Smooth muscle cell (in vitro differentiated cells): ENCODE measurements around the gene TGFB1I1. TPM values are rescaled to one million over a fixed set of nuclear protein-coding genes. Genes with fewer than 3 reads are reported as not detected.
"Not testable (repeated sequence)": the region's sequence is repeated elsewhere in the genome, so short reads cannot be mapped to it uniquely, and the experiment has no call there.

Experiments used
- DNase-seq: peaks from one replicate; lab custom pipeline; 2025; ENCODE audit not compliant: unreplicated experiment; lab: John Stamatoyannopoulos, UW
- H2AFZ ChIP-seq: fragments of 200-600 bp; sonication (generic); 2 replicates; pipeline ENCODE4 v1.6.0; 2016; ENCODE audit warnings: antibody characterized with exemption, low read depth, mild to moderate bottlenecking
- H3F3A ChIP-seq: fragments of 200-600 bp; sonication (generic); 2 replicates; pipeline ENCODE4 v1.6.0; 2017; ENCODE audit warnings: antibody characterized with exemption, low read depth
- H3K27ac ChIP-seq: fragments of 200-600 bp; sonication (generic); 2 replicates; pipeline ENCODE4 v1.5.1; 2016; ENCODE audit warnings: low read depth, mild to moderate bottlenecking
- H3K27me3 ChIP-seq: fragments of 200-600 bp; sonication (generic); 2 replicates; pipeline ENCODE4 v1.6.1; 2016; ENCODE audit warnings: low read depth, mild to moderate bottlenecking
- H3K36me3 ChIP-seq: fragments of 200-600 bp; sonication (generic); 2 replicates; pipeline ENCODE4 v1.5.1; 2016; ENCODE audit warnings: low read depth
- H3K4me1 ChIP-seq: fragments of 200-600 bp; sonication (generic); 2 replicates; pipeline ENCODE4 v1.5.1; 2016; ENCODE audit warnings: low read depth
- H3K4me2 ChIP-seq: fragments of 200-600 bp; sonication (generic); 2 replicates; pipeline ENCODE4 v1.6.0; 2016; ENCODE audit warnings: mild to moderate bottlenecking
- H3K4me3 ChIP-seq: fragments of 200-600 bp; sonication (generic); 2 replicates; pipeline ENCODE4 v1.5.1; 2016; ENCODE audit warnings: mild to moderate bottlenecking
- H3K79me2 ChIP-seq: fragments of 200-600 bp; sonication (generic); 2 replicates; pipeline ENCODE4 v1.6.0; 2016; ENCODE audit warnings: low read depth, mild to moderate bottlenecking
- H3K9ac ChIP-seq: fragments of 200-600 bp; sonication (generic); 2 replicates; pipeline ENCODE4 v1.6.0; 2016; ENCODE audit warnings: low read depth
- H3K9me3 ChIP-seq: fragments of 200-600 bp; sonication (generic); replicated peaks from 2 replicates; pipeline ENCODE4 v1.5.1; 2016; ENCODE audit warnings: low read depth
- H4K20me1 ChIP-seq: fragments of 200-600 bp; sonication (generic); 2 replicates; pipeline ENCODE4 v1.6.0; 2016; ENCODE audit warnings: low read depth
- WGBS: methylation state at CpG from one replicate; pipeline ENCODE4 v1.1.7; 2016; ENCODE audit warnings: low lambda C conversion rate; 5-methylcytosine and 5-hydroxymethylcytosine counted together
- polyA plus RNA-seq: library from polyadenylated mRNA; unstranded; fragments of >200 nt; fragmentation: Nextera tagmentation; extraction: Ambion mirVana; gene quantifications from 2 replicates; pipeline ENCODE4 v1.2.1, GENCODE V29; 2016
- total RNA-seq: library from RNA; depleted of rRNA; stranded (reverse); fragments of >200 nt; gene quantifications from 2 replicates; pipeline ENCODE4 v1.2.3, GENCODE V29; 2014
- TF ChIP-seq, protein P1 (sequence below): fragments of 200-600 bp; sonication (generic); IDR thresholded peaks from 2 replicates; pipeline ENCODE4 v1.5.1; 2017; ENCODE audit warnings: borderline replicate concordance, mild to moderate bottlenecking, antibody characterized with exemption; ENCODE audit not compliant: insufficient read depth, poor library complexity, severe bottlenecking

Gene TGFB1I1
- total and polyA plus RNA-seq, 2 experiments from 2014 or later, result 73.0 to 203 TPM

DNA sequence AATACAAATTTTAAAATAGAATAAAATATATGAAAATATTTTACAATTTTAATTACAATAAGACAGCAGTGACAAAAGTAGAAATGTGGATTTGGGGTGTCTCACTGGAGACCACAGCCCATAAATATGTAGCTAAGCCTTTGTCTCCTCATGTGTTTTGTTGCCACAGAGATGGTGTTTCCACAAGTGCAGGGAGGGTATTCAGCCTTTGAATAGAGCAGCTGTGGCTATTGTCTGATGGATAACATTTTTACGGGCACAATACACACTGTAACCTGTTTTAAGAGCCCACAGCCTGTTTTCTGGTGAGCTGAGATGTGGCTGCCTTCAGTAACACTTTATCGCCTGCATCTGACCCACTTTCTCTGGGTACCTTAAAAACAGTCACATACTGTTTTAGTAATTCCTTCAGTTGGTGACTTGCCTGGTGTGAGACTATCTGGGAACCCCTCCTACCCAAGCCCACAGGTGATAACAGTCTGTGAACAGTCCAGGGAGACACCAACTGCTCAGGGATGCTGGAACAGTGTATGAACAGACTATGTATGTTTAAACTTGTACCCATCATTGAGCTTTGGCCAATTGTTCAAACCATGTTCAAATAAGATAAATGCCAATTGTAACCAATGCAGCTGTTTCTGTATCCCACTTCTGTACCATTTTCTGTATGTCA is 47.9 kb downstream of the TGFB1I1 start:
- Histone ChIP-seq H3F3A (no peaks in the 10 kb centered on the region), H3K36me3 (no peaks in the 10 kb centered on the region), H3K27ac (no peak overlapping the region), H3K9ac (no peak overlapping the region), H3K27me3 (no peaks in the 10 kb centered on the region), H4K20me1 (no peaks in the 10 kb centered on the region), H3K4me2 (no peak overlapping the region), H2AFZ (no peak overlapping the region), H3K79me2 (no peaks in the 10 kb centered on the region), H3K4me1 (no peaks in the 10 kb centered on the region), H3K9me3 (no peaks in the 10 kb centered on the region), H3K4me3 (no peak overlapping the region)
- WGBS, result 86% methylated on average over 2 of the region's 2 CpGs
- TF ChIP-seq, protein P1, sequence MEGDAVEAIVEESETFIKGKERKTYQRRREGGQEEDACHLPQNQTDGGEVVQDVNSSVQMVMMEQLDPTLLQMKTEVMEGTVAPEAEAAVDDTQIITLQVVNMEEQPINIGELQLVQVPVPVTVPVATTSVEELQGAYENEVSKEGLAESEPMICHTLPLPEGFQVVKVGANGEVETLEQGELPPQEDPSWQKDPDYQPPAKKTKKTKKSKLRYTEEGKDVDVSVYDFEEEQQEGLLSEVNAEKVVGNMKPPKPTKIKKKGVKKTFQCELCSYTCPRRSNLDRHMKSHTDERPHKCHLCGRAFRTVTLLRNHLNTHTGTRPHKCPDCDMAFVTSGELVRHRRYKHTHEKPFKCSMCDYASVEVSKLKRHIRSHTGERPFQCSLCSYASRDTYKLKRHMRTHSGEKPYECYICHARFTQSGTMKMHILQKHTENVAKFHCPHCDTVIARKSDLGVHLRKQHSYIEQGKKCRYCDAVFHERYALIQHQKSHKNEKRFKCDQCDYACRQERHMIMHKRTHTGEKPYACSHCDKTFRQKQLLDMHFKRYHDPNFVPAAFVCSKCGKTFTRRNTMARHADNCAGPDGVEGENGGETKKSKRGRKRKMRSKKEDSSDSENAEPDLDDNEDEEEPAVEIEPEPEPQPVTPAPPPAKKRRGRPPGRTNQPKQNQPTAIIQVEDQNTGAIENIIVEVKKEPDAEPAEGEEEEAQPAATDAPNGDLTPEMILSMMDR, result no peak
- DNase-seq, result no peak

- Histone ChIP-seq H3F3A (no peaks in the 10 kb centered on the region), H3K36me3 (no peaks in the 10 kb centered on the region), H3K9me3 (no peaks in the 10 kb centered on the region), H3K27me3 (no peaks in the 10 kb centered on the region), H4K20me1 (no peaks in the 10 kb centered on the region), H3K9ac (no peak overlapping the region), H3K4me3 (no peak overlapping the region), H3K4me2 (no peak overlapping the region), H2AFZ (no peak overlapping the region), H3K27ac (no peak overlapping the region), H3K4me1 (no peaks in the 10 kb centered on the region), H3K79me2 (no peaks in the 10 kb centered on the region)
- TF ChIP-seq, protein P1, result no peak
- DNase-seq, result no peak
- 93% methylated on average over 3 of the region's 3 CpGs for WGBS
Measured at GRCh38 chr16:31521368-31521767, 49.4 kb downstream of the TGFB1I1 start.

- no peak overlapping the region for H3K27ac ChIP-seq
- H3K4me1 ChIP-seq, result no peaks in the 10 kb centered on the region
- no peaks in the 10 kb centered on the region for H3F3A ChIP-seq
- TF ChIP-seq, protein P1, result no peak
- no peaks in the 10 kb centered on the region for H4K20me1 ChIP-seq
- no peaks in the 10 kb centered on the region for H3K36me3 ChIP-seq
- H3K9ac ChIP-seq, result no peak overlapping the region
- H3K4me3 ChIP-seq, result no peak overlapping the region
- no peak overlapping the region for H2AFZ ChIP-seq
- no peaks in the 10 kb centered on the region for H3K79me2 ChIP-seq
- peaks cover 5% of the 10 kb centered on the region for H3K27me3 ChIP-seq
- WGBS, result 87% methylated on average over 6 of the region's 6 CpGs
- no peak for DNase-seq
- no peaks in the 10 kb centered on the region for H3K9me3 ChIP-seq
- H3K4me2 ChIP-seq, result no peak overlapping the region
Measured at GRCh38 chr16:31522071-31522470, 50.1 kb downstream of the TGFB1I1 start.

DNA sequence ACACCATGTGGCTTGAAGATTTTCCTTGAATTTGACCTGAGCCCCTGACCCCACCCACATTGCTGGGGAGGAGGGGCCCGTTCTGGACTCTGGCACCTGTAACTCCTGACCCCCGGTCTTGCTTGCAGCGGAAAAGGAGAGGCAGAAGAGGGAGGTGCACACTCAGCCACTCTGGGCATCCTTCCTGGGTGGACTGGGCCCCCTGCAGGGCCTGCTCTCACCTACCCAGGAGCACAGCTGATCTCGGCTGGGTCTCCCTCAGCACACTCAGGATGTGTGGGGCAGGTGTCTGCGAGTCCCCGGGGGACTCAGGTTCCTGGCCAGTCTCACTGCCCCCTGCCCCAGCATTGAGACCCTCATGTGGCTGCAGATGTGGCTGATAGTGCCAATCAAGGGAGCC is 51.8 kb downstream of the TGFB1I1 start:
- not testable (repeated sequence) for H3K4me3 ChIP-seq, H3F3A ChIP-seq, H3K79me2 ChIP-seq, H3K9ac ChIP-seq, H3K9me3 ChIP-seq, DNase-seq, H3K4me1 ChIP-seq, H4K20me1 ChIP-seq, H3K27ac ChIP-seq, H3K4me2 ChIP-seq, H2AFZ ChIP-seq, H3K36me3 ChIP-seq
- H3K27me3 ChIP-seq, result peaks cover 22% of the 10 kb centered on the region
- WGBS, result 77% methylated on average over 3 of the region's 6 CpGs
